CD8-positive, alpha-beta memory T cell (primary cell): ENCODE measurements around the gene SOX4. TPM values are rescaled to one million over a fixed set of nuclear protein-coding genes. Genes with fewer than 3 reads are reported as not detected.
A peak's percentile ranks its signal among the peaks of the same experiment; 100 is the strongest.

Source experiments
- CTCF ChIA-PET: fragments of 350-600 bp; sonication (Branson Sonifier 250); formaldehyde crosslinking; loops from one replicate; lab custom pipeline; 2021; ENCODE audit warnings: antibody characterized with exemption; lab: Charles Lee
- POLR2A ChIA-PET: fragments of 350-600 bp; sonication (Branson Sonifier 250); formaldehyde crosslinking; loops from one replicate; lab custom pipeline; 2021; ENCODE audit warnings: antibody characterized with exemption; lab: Charles Lee
- DNase-seq, 5 donors: peaks; one replicate each; pipeline versions ENCODE4 v3.0.0 to v3.0.0-alpha.2; 2020 to 2022; ENCODE audit warnings: mixed read lengths in 1 of 5
- H3K27ac ChIP-seq: one replicate; pipeline ENCODE4 v1.7.0; 2013; ENCODE audit warnings: low read depth, mild to moderate bottlenecking, low read length, moderate library complexity
- H3K27me3 ChIP-seq: 2 replicates; pipeline ENCODE4 v1.7.0; 2013; ENCODE audit warnings: low read length, mild to moderate bottlenecking; ENCODE audit not compliant: insufficient read depth, poor library complexity, severe bottlenecking
- H3K36me3 ChIP-seq: 2 replicates; pipeline ENCODE4 v1.7.0; 2013; ENCODE audit warnings: mild to moderate bottlenecking, low read length, moderate library complexity; ENCODE audit not compliant: insufficient read depth
- H3K4me1 ChIP-seq: 2 replicates; pipeline ENCODE4 v1.7.0; 2013; ENCODE audit warnings: mild to moderate bottlenecking, low read length, moderate library complexity; ENCODE audit not compliant: insufficient read depth
- H3K4me3 ChIP-seq: 2 replicates; pipeline ENCODE4 v1.7.0; 2013; ENCODE audit warnings: mild to moderate bottlenecking, low read length
- H3K9me3 ChIP-seq: 2 replicates; pipeline ENCODE4 v1.7.0; 2013; ENCODE audit warnings: mild to moderate bottlenecking, low read length
- H3K27ac Mint-ChIP-seq, 8 donors: one replicate each; pipeline ENCODE4 v1.8.0; 2020 to 2021; ENCODE audit warnings: mixed read lengths in 8 of 8, mild to moderate bottlenecking in 6 of 8, inconsistent platforms in 3 of 8, moderate library complexity in 3 of 8
- H3K27me3 Mint-ChIP-seq, 2 donors: one replicate each; pipeline ENCODE4 v1.8.0; 2020 to 2021; ENCODE audit warnings: mixed read lengths in 2 of 2, mild to moderate bottlenecking in 1 of 2, moderate library complexity in 1 of 2
- H3K36me3 Mint-ChIP-seq, 3 donors: one replicate each; pipeline ENCODE4 v1.8.0; 2020 to 2021; ENCODE audit warnings: mixed read lengths in 3 of 3, inconsistent platforms in 1 of 3, mild to moderate bottlenecking in 1 of 3
- H3K4me1 Mint-ChIP-seq, 3 donors: one replicate each; pipeline ENCODE4 v1.8.0; 2020 to 2021; ENCODE audit warnings: mixed read lengths in 3 of 3, inconsistent platforms in 1 of 3, mild to moderate bottlenecking in 1 of 3
- H3K4me3 Mint-ChIP-seq, 7 donors: one replicate each; pipeline ENCODE4 v1.8.0; 2020 to 2021; ENCODE audit warnings: mixed read lengths in 7 of 7, mild to moderate bottlenecking in 6 of 7, moderate library complexity in 4 of 7, inconsistent platforms in 2 of 7
- H3K9me3 Mint-ChIP-seq, 5 donors: one replicate each; pipeline ENCODE4 v1.8.0; 2020 to 2022; ENCODE audit warnings: mixed read lengths in 5 of 5, mild to moderate bottlenecking in 3 of 5, moderate library complexity in 2 of 5, inconsistent platforms in 1 of 5
- polyA plus RNA-seq: library from polyadenylated mRNA; unstranded; fragments of 300-500 nt; fragmentation: Illumina TruSeq; gene quantifications from one replicate; pipeline ENCODE4 v1.2.3, GENCODE V29; 2021
- total RNA-seq, 2 experiments: library from RNA; stranded (reverse); gene quantifications; one replicate each; pipeline ENCODE4 v1.2.3, GENCODE V29; 2021

The SOX4 gene
- total and polyA plus RNA-seq, 3 experiments from 2014 or later = 0.37 to 0.66 (median 0.60) TPM

GRCh38 chr6:21565431-21565830 lies 28.1 kb upstream of the SOX4 start:
- H3K4me1 Mint-ChIP-seq = no peaks in the 10 kb centered on the region
- no peak overlapping the region for H3K4me3 ChIP-seq
- H3K27ac ChIP-seq = no peak overlapping the region
- no peaks in the 10 kb centered on the region for H3K36me3 ChIP-seq
- no peak overlapping the region for H3K4me3 Mint-ChIP-seq
- H3K4me1 ChIP-seq = no peaks in the 10 kb centered on the region
- H3K27ac Mint-ChIP-seq = no peak overlapping the region
- peaks cover 2 to 15% of the 10 kb centered on the region in 2 donors for H3K27me3 Mint-ChIP-seq
- POLR2A ChIA-PET = no interaction called here
- no peaks in the 10 kb centered on the region for H3K27me3 ChIP-seq
- H3K9me3 Mint-ChIP-seq = peaks cover 0 to 3% (median 0%) of the 10 kb centered on the region in 5 donors
- CTCF ChIA-PET = no interaction called here
- no peaks in the 10 kb centered on the region for H3K36me3 Mint-ChIP-seq
- H3K9me3 ChIP-seq = no peaks in the 10 kb centered on the region
- DNase-seq = no peak

- Histone ChIP-seq H3K36me3 (no peaks in the 10 kb centered on the region), H3K4me1 (no peaks in the 10 kb centered on the region), H3K9me3 (no peaks in the 10 kb centered on the region), H3K4me3 (no peak overlapping the region), H3K27me3 (no peaks in the 10 kb centered on the region), H3K27ac (no peak overlapping the region)
- Mint-ChIP-seq H3K9me3 (peaks cover 12 to 23% (median 12%) of the 10 kb centered on the region in 5 donors), H3K27me3 (peaks cover 4 to 20% of the 10 kb centered on the region in 2 donors), H3K4me1 (no peaks in the 10 kb centered on the region), H3K36me3 (peaks cover 0 to 4% (median 2%) of the 10 kb centered on the region in 3 donors), H3K4me3 (no peak overlapping the region), H3K27ac (no peak overlapping the region)
- POLR2A ChIA-PET = no interaction called here
- DNase-seq = no peak
- CTCF ChIA-PET = interaction anchor here (1.2 to 1.3 kb wide), 2 partner anchors 10 to 13 kb away, joined by 3 read pairs; no protein-coding TSS in a partner anchor
Measured at GRCh38 chr6:21578523-21578922, 15.0 kb upstream of the SOX4 start.

GRCh38 chr6:21582651-21583050 lies 10.9 kb upstream of the SOX4 start:
- Histone ChIP-seq H3K27me3 (no peaks in the 10 kb centered on the region), H3K27ac (no peak overlapping the region), H3K4me3 (no peak overlapping the region), H3K4me1 (no peaks in the 10 kb centered on the region), H3K9me3 (no peaks in the 10 kb centered on the region), H3K36me3 (no peaks in the 10 kb centered on the region)
- Mint-ChIP-seq H3K4me3 (peak overlapping the region in 1 of 7 donors; percentile 2), H3K27me3 (peaks cover 6 to 30% of the 10 kb centered on the region in 2 donors), H3K36me3 (peaks cover 0 to 3% (median 2%) of the 10 kb centered on the region in 3 donors), H3K27ac (no peak overlapping the region), H3K4me1 (peaks cover under 1 to 11% (median 3%) of the 10 kb centered on the region in 3 donors), H3K9me3 (peaks cover 12 to 22% (median 12%) of the 10 kb centered on the region in 5 donors)
- CTCF ChIA-PET = no interaction called here
- DNase-seq = no peak
- POLR2A ChIA-PET = no interaction called here

- no peaks in the 10 kb centered on the region for H3K4me1 ChIP-seq
- H3K4me3 ChIP-seq = no peak overlapping the region
- peaks cover 15 to 41% of the 10 kb centered on the region in 2 donors for H3K27me3 Mint-ChIP-seq
- H3K27ac Mint-ChIP-seq = peak overlapping the region in 1 of 8 donors; percentile 24
- H3K9me3 ChIP-seq = no peaks in the 10 kb centered on the region
- H3K4me3 Mint-ChIP-seq = peak overlapping the region in 5 of 7 donors; percentile 47 to 98 (median 93)
- no peak overlapping the region for H3K27ac ChIP-seq
- peaks cover 8 to 26% (median 11%) of the 10 kb centered on the region in 3 donors for H3K4me1 Mint-ChIP-seq
- peaks cover 9 to 10% (median 9%) of the 10 kb centered on the region in 5 donors for H3K9me3 Mint-ChIP-seq
- peaks cover 4% of the 10 kb centered on the region for H3K27me3 ChIP-seq
- ChIA-PET CTCF (no interaction called here), POLR2A (no interaction called here)
- no peak for DNase-seq
- peaks cover 0 to 5% (median 0%) of the 10 kb centered on the region in 3 donors for H3K36me3 Mint-ChIP-seq
- H3K36me3 ChIP-seq = no peaks in the 10 kb centered on the region
Measured at GRCh38 chr6:21586300-21586699, 7.3 kb upstream of the SOX4 start.

- peak overlapping the region in 1 of 8 donors; percentile 24 for H3K27ac Mint-ChIP-seq
- ChIA-PET POLR2A (no interaction called here), CTCF (interaction anchor here (1.4 kb wide), 1 partner anchor 11 kb away, joined by 3 read pairs; no protein-coding TSS in a partner anchor)
- DNase-seq = no peak
- peaks cover 8 to 10% (median 9%) of the 10 kb centered on the region in 5 donors for H3K9me3 Mint-ChIP-seq
- H3K4me1 Mint-ChIP-seq = peaks cover 8 to 26% (median 11%) of the 10 kb centered on the region in 3 donors
- peaks cover 4% of the 10 kb centered on the region for H3K27me3 ChIP-seq
- H3K4me1 ChIP-seq = no peaks in the 10 kb centered on the region
- H3K36me3 Mint-ChIP-seq = peaks cover 0 to 5% (median 0%) of the 10 kb centered on the region in 3 donors
- no peak overlapping the region for H3K27ac ChIP-seq
- no peak overlapping the region for H3K4me3 ChIP-seq
- H3K36me3 ChIP-seq = no peaks in the 10 kb centered on the region
- H3K4me3 Mint-ChIP-seq = peak overlapping the region; percentile 63 to 98 (median 93)
- no peaks in the 10 kb centered on the region for H3K9me3 ChIP-seq
- peaks cover 15 to 45% of the 10 kb centered on the region in 2 donors for H3K27me3 Mint-ChIP-seq
Measured at GRCh38 chr6:21586740-21587178, 6.8 kb upstream of the SOX4 start.

DNA sequence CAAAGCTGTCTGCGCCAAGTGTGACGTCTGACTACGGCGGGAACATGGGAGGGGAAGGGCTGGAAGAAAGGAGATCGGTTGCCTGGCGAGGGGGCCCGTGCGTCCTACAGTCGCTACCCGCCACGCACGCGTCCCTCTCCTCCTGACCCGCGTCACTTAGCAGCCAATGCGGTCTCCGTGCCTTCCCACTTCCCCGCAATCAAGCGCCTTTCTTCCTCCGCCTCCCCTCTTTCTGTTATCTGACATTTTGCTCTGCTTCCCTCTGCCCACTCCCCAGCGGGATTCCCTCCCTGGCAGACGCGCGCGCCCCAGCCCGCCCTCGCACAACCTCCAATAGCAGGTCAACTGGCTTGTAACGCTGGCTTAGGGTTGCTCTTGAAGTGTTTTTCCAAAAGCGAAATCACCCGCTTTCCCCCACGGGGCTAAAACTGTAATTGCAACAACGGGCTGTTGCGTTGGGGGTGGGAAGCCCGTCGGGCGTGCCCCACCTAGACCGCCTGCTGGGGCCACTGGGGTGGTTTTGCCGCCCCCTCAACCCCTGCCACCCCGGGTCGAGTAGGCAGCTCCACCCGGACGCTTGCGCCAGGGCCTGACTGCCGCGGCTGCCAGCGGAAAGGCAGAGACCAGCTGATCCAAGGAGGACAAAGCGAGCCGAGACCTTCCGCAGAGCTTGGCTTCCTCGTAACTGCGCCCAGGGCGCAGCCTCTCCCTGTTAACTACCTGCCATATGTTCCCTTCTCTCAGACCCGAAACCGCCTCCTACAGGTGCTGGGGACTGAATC lies 6.2 kb upstream of the SOX4 start:
- Mint-ChIP-seq H3K9me3 (peaks cover 3 to 5% (median 4%) of the 10 kb centered on the region in 5 donors), H3K4me3 (peak overlapping the region; percentile 92 to 98 (median 93)), H3K36me3 (peaks cover 0 to 4% (median 0%) of the 10 kb centered on the region in 3 donors), H3K27ac (peak overlapping the region in 3 of 8 donors; percentile 26 to 87 (median 53)), H3K27me3 (peaks cover 13 to 47% of the 10 kb centered on the region in 2 donors), H3K4me1 (peaks cover 8 to 26% (median 11%) of the 10 kb centered on the region in 3 donors)
- Histone ChIP-seq H3K4me1 (no peaks in the 10 kb centered on the region), H3K4me3 (peak overlapping the region; percentile 79), H3K27me3 (peaks cover 10% of the 10 kb centered on the region), H3K36me3 (no peaks in the 10 kb centered on the region), H3K27ac (no peak overlapping the region), H3K9me3 (no peaks in the 10 kb centered on the region)
- POLR2A ChIA-PET = interaction anchor here (0.6 kb wide), 1 partner anchor 1020 kb away, joined by 3 read pairs; no protein-coding TSS in a partner anchor
- peak in 1 of 5 donors; percentile 17 for DNase-seq
- CTCF ChIA-PET = interaction anchor here (1.4 to 2.8 kb wide), 4 partner anchors 11 to 1027 kb away, joined by 3 to 47 read pairs (median 12); no protein-coding TSS in a partner anchor

DNA sequence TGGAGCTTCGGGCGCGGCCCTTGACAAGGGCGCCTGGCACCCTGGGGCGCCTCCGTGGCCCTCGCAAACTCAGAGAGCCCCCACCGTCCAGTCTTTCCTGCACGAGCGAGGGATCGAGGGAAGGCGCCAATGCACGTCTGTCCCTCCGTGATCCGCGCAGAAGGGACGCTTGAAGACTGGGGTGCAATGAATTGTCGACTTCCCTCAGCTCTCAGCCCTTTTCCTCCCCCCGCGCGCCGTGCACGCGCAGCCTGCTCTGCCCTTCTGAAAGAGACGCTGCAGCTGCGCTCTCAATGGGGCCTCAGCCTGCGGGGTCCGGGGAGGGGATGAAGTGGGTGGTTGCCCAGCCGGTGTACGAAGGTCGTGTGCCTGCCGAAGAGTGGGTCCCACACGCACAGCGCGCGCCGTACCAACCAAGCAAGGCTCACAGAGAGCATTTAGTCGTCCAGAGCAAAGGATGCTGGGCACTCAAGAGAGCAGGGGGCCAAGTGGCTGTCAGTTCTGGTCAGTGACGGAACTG lies 5.5 kb upstream of the SOX4 start:
- H3K9me3 Mint-ChIP-seq = peaks cover 0 to 1% (median 0%) of the 10 kb centered on the region in 5 donors
- Histone ChIP-seq H3K36me3 (no peaks in the 10 kb centered on the region), H3K4me3 (peak overlapping the region; percentile 79), H3K9me3 (no peaks in the 10 kb centered on the region), H3K27ac (no peak overlapping the region), H3K4me1 (peaks cover 1% of the 10 kb centered on the region), H3K27me3 (peaks cover 17% of the 10 kb centered on the region)
- H3K4me1 Mint-ChIP-seq = peaks cover 8 to 26% (median 11%) of the 10 kb centered on the region in 3 donors
- peaks cover 0 to 4% (median 0%) of the 10 kb centered on the region in 3 donors for H3K36me3 Mint-ChIP-seq
- peaks cover 16 to 47% of the 10 kb centered on the region in 2 donors for H3K27me3 Mint-ChIP-seq
- H3K4me3 Mint-ChIP-seq = peak overlapping the region; percentile 92 to 98 (median 93)
- peak overlapping the region in 4 of 8 donors; percentile 26 to 87 (median 44) for H3K27ac Mint-ChIP-seq
- ChIA-PET CTCF (interaction anchor here (0.7 to 2.8 kb wide), 10 partner anchors 10 to 1040 kb away, joined by 3 to 47 read pairs (median 4); no protein-coding TSS in a partner anchor), POLR2A (interaction anchor here (0.6 kb wide), 2 partner anchors 859 to 1021 kb away, joined by 3 read pairs; no protein-coding TSS in a partner anchor)
- peak in 3 of 5 donors; percentile 17 to 51 (median 26) for DNase-seq
